ENCODE measurements around the gene PLPP3. TPM values are rescaled to one million over a fixed set of nuclear protein-coding genes. Genes with fewer than 3 reads are reported as not detected.
"Not testable (repeated sequence)": the region's sequence is repeated elsewhere in the genome, so short reads cannot be mapped to it uniquely, and the experiment has no call there.

Gene PLPP3
- total RNA-seq, result not detected

DNA sequence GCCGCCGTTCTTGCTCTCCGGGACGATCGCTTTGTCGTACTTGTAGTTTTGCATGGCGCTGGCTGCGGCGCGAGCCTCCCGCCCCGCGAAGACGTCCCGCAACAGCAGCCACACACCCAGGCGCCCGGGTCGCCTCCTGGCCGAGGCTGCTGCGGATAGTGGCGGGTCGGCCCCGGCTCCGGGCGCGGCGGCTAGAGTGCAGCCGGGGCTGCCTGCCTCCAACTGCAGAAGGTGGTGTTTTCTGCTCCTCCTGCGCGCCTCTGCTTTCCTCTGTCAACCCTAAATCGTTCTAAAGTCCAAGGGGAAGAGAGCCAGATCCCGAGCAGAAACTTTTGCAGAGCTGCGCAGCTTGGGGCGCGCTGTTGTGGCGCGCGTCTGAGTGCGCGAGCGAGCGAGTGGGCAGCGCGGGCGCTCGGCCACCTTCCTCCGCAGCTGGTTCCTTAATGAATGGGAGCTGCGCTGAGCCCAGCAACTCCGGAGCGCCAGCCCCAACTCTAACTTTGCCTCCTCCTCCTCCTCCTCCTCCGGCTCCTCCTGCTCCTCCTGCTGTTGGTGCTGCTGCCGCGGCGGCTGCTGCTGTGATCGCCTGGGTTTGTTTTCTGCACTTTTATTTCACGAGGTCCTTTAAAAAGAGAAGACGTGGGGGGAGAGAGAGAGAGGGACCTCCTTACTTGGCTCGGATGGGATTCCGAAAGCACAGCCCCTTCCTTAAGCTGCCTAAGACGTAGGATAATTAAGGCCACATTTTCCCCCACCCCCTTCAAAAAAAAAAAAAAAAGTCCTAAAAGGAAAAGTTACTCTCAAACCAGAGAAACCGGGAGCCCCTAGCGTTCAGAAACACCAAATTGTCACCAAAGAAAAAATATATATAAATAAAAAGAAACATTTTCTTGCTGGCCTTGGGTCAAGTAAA, at the start of gene PLPP3:
Gene PLPP3 (minus strand): TSS at position 601 of the 913 bp plus-strand sequence. CDS start 547 bp downstream, at position 54.
- ChIA-PET POLR2A (no interaction called here), CTCF (no interaction called here)

DNA sequence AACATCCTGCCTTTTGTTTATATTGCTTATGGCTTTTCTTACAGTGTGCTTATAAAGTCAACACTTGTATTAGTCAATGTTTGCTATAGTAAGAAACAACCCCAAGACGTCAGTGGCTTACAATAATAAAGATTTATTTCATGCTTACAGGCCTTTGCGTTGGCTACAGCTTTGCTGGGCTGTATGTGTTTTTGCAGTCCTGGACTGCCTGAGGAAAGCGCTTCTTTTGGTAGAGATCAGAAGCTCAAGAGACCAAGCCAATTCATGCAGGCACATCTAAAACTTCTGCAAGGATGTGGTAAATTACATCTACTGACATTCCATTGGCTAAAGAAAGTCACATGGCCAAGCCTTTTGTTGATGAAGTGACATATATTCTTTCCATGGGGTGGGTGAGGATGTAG, 48.3 kb upstream of the PLPP3 start:
- POLR2A ChIA-PET, result no interaction called here
- CTCF ChIA-PET, result no interaction called here

DNA sequence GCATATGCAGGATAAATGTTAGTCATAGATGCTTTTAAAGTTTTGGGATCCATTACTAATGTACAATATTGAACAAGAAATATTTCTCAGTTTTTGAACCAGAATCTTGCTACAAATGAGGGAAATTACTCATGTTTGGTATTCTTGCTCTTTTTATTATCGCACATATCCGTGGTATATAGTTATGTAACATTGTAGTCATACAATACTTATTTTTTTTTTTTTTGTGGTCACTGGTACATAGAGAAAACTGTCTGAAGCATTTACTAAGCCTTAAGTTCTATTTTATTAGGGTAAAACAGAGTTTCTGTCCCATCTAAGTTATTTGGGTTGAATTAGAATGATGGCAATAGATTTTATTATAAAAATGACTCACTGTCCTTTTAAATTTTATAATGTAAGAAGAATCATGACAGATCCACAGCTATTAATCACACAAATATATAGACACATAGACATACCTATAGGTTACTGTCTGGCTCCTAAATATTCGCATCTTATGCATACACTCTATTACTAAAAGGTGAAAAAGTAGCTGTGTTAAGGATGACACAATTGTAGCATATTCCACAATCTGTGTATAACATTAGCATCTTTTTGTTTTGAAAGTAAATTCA, 47.8 kb upstream of the PLPP3 start:
- POLR2A ChIA-PET, result no interaction called here
- CTCF ChIA-PET, result no interaction called here

DNA sequence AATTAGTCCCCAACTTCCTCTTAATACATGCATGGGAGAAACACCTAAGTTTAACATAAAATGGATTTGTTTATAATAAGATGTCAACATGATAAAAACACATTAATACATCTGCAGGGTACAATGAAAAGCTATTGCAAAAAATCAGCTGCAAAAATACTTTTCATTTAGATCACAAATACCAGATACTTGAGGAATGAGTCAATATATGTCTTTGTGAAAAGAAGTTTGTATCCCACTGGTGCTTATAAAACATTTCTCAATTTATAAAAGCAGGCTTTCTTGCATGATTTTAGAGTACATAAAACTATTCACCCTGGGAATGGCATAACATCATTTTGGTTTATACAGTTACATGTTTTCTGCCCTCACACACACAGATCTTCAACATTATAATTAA, 47.2 kb upstream of the PLPP3 start:
- POLR2A ChIA-PET, result no interaction called here
- CTCF ChIA-PET, result no interaction called here

DNA sequence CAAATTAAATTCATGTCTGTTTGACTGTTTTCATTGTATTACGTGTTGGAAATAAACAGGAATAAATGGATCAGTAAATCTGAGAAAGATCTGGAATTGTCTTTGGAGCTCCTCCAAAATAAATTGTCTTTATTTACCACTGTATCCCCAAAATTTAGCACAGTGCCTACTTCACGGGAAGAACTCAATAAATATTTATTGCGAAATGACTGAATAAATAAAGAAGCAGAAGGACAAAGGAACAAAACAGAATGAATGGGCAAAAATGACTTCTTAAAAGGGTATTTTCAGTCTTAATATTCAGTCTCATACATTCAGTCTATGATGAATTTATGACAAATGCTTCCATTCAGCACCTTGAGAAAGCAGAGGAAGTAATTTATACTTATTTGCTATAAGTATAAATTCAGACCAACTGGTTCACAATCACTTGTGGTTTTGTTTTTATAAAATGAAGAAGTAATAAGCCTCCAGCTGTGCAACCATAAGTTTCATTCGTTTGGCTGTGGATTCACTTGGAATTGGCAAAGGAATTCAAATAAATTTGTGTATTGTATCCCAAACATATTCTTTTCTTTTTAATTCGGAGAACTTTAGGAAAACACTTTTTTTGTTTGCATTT, 46.6 kb upstream of the PLPP3 start:
- CTCF ChIA-PET, result no interaction called here
- POLR2A ChIA-PET, result no interaction called here

DNA sequence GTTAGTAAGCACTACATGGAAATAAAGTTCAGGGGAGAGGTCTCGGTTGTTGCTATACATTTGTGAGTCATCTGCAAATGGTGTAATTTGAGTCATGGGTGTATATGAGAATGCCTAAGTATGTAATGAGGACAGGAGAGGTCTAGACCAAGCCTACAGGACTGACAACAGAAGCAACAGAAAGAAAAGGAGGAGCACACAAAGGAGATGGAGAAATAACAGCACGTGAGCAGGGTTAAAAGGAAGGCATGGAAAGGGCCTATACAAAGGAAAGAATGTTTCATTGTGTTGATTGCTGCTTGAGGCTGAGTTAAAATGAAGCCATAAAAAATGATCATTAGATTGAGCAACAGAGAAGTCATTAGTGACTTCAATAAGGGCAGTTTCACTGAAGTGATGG, 37.8 kb upstream of the PLPP3 start:
- ChIA-PET CTCF (no interaction called here), POLR2A (no interaction called here)

DNA sequence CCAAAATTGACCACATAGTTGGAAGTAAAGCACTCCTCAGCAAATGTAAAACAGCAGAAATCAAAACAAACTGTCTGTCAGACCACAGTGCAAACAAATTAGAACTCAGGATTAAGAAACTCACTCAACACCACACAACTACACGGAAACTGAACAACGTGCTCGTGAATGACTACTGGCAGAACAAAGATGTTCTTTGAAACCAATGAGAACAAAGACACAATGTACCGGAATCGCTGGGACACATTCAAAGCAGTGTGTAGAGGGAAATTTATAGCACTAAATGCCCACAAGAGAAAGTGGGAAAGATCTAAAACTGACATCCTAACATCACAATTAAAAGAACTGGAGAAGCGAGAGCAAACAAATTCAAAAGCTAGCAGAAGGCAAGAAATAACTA, 31.4 kb upstream of the PLPP3 start:
- CTCF ChIA-PET, POLR2A ChIA-PET: not testable (repeated sequence)

DNA sequence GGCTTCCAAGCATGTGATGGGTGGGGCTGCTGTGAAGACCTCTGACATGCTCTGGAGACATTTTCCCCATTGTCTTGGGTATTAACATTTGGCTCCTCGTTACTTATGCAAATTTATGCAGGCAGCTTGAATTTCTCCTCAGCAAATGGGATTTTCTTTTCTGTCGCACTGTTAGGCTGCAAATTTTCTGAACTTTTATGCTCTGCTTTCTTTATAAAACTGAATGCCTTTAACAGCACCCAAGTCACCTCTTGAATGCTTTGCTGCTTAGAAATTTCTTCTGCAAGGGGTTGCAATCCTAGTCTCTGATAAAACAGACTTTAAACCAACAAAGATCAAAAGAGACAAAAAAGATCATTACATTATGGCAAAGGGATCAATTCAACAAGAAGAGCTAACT, 30.7 kb upstream of the PLPP3 start:
- CTCF ChIA-PET, POLR2A ChIA-PET: not testable (repeated sequence)

DNA sequence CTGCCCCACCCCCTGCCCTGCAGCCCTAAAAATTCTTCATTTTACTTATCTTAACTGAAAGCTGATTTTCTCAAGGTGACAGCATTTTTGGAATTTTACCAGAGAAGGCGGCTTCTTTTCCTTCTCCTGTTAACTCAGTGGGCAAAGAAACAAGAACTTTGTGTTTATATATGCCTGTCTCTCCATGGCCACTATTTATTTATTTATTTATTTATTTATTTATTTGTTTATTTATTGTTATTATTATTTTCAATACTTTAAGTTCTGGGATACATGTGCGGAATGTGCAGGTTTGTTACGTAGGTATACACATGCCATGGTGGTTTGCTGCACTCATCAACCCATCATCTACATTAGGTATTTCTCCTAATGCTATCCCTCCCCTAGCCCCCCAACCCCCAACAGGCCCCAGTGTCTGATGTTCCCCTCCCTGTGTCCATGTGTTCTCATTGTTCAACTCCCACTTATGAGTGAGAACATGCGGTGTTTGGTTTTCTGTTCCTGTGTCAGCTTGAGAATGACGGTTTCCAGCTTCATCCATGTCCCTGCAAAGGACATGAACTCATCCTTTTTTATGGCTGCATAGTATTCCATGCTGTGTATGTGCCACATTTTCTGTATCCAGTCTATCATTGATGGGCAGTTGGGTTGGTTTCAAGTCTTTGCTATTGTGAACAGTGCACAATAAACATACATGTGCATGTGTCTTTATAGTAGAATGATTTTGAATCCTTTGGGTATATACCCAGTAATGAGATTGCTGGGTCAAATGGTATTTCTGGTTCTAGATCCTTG, 16.2 kb upstream of the PLPP3 start:
- POLR2A ChIA-PET, CTCF ChIA-PET: not testable (repeated sequence)

DNA sequence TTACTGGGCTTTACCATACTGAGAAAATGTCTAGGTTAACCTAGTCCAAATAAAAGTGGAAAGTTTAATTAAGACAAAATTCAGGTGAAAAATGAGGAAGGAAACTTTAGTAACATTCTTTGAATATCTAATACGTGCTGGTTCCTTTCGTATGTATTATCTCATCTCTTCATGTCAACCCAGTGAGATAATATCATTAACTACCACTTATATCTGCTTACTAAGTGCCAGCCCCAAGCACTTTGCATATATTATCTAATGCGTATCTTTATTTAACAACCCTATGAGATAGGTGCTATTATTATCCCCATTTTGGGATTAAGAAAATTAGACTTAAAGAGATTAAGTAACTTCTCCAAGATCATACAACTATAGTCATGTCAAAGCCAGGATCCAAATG, 12.5 kb upstream of the PLPP3 start:
- ChIA-PET POLR2A (no interaction called here), CTCF (no interaction called here)

DNA sequence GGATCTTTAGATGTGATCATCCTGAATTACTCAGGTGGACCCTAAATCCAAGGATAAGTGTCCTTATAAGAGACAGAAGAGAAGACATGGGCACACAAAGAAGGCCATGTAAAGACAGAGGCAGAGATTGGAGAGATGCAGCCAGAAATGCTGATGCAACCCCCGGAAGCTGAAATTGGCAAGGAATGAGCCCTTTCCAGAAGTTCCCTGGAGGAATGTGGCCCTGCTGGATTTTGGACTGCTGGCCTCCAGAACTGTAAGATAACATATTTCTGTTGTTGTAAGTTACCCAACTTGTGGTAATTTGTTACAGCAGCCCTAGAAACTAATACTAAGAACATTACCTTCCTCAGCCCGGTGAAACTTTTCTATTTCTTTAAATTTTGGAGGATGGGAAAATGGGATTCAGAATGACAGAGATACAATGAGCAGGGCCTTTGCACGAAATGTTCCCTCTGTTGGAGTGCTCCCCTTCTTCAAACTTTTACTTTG, 11.2 kb upstream of the PLPP3 start:
- ChIA-PET POLR2A (no interaction called here), CTCF (no interaction called here)

DNA sequence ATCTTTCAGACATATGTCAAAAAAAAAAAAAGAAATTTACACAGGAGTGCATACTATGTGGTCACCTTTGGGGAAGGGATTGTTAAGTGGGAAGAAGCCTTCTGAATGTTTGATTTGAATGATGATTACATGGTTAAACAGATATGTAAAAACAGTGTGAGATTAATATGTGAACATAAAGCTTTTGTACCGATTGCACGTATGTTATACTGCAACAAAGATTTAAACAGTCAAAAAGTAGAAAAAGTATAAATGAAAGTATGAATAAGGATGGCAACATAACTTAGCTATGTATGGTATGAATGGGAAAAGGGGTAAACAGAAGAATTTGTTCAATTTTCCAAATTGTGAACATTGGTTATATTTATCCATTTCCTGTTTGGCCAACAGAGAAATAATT, 10.0 kb upstream of the PLPP3 start:
- CTCF ChIA-PET, result no interaction called here

DNA sequence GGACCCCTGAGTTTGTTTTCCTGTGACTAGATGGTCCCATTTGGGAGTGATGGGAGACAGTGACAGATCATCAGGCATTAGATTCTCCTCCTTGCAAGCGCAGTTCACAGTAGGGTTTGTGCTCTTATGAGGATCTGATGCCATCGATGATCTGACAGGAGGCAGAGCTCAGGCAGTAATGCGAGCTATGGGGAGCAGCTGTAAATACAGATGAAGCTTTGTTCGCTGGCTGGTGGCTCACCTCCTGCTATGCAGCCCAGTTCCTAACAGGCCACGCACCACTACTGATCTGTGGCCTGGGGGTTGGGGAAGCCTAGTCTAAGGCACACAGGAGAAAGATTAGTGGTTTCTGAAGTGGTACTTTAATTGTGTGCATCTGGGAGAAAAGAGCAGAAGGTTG, 7.1 kb upstream of the PLPP3 start:
- POLR2A ChIA-PET, result no interaction called here
- CTCF ChIA-PET, result no interaction called here

More for the DNA sequence above, 10.0 kb upstream of the PLPP3 start:
- POLR2A ChIA-PET, result no interaction called here

DNA sequence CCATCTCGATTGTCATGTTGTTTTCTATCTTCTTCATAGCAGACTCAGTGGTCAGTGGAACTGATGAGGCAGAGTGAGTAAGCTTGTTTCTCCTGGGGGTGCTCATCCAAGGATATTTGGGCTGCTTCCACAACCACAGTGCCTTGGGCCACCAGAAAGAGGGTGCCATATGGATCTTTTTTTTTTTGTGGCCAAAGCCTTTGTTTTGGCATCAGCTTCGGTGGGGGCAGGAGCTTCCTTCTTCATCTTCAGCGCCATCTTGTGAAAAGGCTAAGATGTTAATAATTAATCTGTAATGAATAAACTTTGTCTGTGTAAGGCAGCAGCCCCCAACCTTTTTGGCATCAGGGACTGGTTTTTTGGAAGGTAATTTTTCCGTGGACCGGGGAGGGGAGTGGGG, 6.6 kb upstream of the PLPP3 start:
- POLR2A ChIA-PET, result no interaction called here
- CTCF ChIA-PET, result no interaction called here

DNA sequence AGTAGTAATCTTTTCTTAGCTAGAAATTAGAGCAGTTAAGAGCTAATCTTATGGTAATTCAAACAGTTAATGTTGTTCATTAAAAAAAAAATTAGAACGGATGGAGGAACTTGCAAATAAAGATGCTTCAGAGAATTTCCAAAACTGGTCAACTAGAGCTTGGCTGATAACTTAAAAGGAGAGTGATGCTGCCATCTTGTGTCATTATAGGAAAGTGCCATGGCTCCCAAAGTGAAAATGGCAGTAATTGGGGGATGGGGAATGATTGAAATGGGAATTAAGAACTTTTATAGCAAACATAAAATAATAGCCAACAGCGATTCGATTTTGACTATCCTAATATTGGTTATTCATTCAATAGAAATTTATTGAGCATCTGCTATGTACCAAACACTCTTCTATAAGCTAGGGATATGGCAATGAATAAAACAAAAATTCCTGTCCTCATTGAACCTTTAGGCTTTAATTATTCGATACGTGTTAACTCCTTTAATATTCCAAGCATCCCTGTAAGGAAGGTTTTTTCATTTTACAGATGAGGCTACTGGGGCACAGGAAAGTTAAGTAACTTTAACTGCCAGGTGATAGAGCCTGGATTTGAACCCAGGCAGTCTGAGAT, 5.7 kb upstream of the PLPP3 start:
- ChIA-PET POLR2A (no interaction called here), CTCF (interaction anchor here (1.3 kb wide), 1 partner anchor 10 kb away, joined by 3 read pairs; no protein-coding TSS in a partner anchor)

DNA sequence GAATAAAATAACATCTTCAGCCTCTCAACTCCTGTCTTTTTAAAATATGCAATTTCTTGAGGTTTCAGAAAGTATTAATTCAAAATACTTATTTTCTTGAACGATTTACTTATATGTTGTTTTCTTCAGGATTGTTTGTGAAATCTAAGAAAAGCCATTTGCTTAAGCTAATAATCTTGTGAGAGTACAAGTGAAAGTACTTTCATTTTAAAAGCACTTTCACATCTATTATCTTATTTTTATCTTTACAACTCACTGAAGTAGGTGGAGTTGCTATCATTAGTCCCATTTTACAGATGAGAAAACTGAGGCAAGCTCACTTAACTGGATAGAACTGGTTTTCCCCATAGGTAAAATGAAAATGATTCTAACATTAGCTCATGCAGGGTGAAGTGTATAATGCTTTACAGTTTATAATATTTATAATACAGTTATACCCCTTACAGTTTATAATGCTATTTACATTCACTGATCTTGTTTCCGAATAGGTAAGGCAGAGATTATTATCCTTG, 4.7 kb upstream of the PLPP3 start:
- CTCF ChIA-PET, result no interaction called here
- POLR2A ChIA-PET, result no interaction called here

DNA sequence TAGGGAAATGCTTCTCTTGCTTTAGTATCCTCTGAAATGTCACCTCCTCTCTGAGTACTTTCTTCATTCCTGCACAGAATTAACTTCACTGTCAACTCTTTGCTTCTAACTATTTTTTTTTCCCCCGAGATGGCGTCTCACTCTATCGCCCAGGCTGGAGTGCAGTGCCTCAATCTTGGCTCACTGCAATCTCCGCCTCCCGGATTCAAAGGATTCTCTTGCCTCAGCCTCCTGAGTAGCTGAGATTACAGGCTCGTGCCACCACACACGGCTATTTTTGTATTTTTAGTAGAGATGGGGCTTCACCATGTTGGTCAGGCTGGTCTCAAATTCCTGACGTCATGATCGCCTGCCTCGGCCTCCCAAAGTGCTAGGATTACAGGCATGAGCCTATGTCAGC, 1.4 kb upstream of the PLPP3 start:
- ChIA-PET POLR2A (no interaction called here), CTCF (no interaction called here)

DNA sequence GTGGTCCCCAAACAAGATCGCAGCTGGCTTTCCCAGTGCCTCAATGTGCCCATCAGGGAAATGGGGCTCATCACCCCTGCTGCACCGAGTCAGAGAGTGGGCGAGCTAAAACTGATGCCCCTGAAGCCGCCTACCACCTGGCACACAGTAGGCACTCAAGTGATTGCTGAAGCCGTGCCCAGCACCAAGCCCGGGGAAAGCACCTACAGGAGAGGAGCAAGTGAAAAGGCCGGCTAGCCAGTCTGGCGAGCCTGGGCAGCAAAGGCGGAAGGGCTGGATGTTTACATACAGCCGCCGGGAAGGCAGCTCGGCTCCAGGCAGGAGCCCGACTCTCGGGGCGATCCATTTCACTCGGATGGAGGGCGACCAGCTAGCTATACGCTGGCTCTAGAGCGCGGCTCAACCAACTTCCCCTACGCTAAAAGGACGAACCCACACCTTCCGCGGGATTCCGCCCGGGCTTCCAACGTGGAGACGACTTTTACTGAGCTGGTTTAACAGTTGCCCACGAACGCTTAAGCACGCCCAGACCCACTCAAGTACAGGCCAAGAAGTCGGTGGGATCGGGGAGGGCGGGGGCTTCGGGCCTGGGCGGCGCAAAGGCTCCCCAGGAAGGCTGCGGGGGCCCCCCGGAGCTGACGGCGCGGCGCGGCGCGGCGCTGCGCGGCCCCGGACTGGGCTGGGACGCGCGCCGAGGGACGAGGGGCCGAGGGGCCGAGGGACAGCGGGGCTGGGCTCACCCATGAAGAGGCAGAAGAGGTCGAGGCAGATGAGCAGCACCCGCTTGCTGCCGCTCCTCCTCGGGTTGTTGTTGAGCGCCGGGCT, 1.0 kb downstream of the PLPP3 start:
- ChIA-PET POLR2A (no interaction called here), CTCF (no interaction called here)
